ENCODE results near the gene HCFC1R1.

HCFC1R1 gene

GRCh38 chr16:2996298-2996697 is 27.4 kb downstream of the HCFC1R1 start:
- TF ChIP-seq FOXP2 (optimal IDR thresholded peaks at IDR 0.05; ENCODE audit: borderline replicate concordance, extremely low read depth, extremely low read length, insufficient read depth): no peak
- TF ChIP-seq, protein P1, sequence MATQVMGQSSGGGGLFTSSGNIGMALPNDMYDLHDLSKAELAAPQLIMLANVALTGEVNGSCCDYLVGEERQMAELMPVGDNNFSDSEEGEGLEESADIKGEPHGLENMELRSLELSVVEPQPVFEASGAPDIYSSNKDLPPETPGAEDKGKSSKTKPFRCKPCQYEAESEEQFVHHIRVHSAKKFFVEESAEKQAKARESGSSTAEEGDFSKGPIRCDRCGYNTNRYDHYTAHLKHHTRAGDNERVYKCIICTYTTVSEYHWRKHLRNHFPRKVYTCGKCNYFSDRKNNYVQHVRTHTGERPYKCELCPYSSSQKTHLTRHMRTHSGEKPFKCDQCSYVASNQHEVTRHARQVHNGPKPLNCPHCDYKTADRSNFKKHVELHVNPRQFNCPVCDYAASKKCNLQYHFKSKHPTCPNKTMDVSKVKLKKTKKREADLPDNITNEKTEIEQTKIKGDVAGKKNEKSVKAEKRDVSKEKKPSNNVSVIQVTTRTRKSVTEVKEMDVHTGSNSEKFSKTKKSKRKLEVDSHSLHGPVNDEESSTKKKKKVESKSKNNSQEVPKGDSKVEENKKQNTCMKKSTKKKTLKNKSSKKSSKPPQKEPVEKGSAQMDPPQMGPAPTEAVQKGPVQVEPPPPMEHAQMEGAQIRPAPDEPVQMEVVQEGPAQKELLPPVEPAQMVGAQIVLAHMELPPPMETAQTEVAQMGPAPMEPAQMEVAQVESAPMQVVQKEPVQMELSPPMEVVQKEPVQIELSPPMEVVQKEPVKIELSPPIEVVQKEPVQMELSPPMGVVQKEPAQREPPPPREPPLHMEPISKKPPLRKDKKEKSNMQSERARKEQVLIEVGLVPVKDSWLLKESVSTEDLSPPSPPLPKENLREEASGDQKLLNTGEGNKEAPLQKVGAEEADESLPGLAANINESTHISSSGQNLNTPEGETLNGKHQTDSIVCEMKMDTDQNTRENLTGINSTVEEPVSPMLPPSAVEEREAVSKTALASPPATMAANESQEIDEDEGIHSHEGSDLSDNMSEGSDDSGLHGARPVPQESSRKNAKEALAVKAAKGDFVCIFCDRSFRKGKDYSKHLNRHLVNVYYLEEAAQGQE (IDR thresholded peaks at IDR 0.05; ENCODE audit: insufficient read depth in 1 of 2, low read depth in 2 of 2, low read length in 2 of 2): no peak
- TF ChIP-seq TAF1 (IDR thresholded peaks at IDR 0.05; ENCODE audit: borderline replicate concordance, insufficient read depth, low read length): no peak
- no peak for TF ChIP-seq POLR2AphosphoS5 (IDR thresholded peaks at IDR 0.05; ENCODE audit: low read depth, low read length)
- TF ChIP-seq SIN3A (IDR thresholded peaks at IDR 0.05; ENCODE audit: borderline replicate concordance, insufficient read depth, low read length): no peak

- no peak for TF ChIP-seq POLR2AphosphoS5 (IDR thresholded peaks at IDR 0.05; ENCODE audit: low read depth, low read length)
- no peak for TF ChIP-seq SIN3A (IDR thresholded peaks at IDR 0.05; ENCODE audit: borderline replicate concordance, insufficient read depth, low read length)
- no peak for TF ChIP-seq TAF1 (IDR thresholded peaks at IDR 0.05; ENCODE audit: borderline replicate concordance, insufficient read depth, low read length)
- TF ChIP-seq, protein P1 (IDR thresholded peaks at IDR 0.05; ENCODE audit: insufficient read depth in 1 of 2, low read depth in 2 of 2, low read length in 2 of 2): no peak
- no peak for TF ChIP-seq FOXP2 (optimal IDR thresholded peaks at IDR 0.05; ENCODE audit: borderline replicate concordance, extremely low read depth, extremely low read length, insufficient read depth)
These were observed 31.2 kb downstream of the HCFC1R1 start for GRCh38 chr16:2992383-2993081.

DNA sequence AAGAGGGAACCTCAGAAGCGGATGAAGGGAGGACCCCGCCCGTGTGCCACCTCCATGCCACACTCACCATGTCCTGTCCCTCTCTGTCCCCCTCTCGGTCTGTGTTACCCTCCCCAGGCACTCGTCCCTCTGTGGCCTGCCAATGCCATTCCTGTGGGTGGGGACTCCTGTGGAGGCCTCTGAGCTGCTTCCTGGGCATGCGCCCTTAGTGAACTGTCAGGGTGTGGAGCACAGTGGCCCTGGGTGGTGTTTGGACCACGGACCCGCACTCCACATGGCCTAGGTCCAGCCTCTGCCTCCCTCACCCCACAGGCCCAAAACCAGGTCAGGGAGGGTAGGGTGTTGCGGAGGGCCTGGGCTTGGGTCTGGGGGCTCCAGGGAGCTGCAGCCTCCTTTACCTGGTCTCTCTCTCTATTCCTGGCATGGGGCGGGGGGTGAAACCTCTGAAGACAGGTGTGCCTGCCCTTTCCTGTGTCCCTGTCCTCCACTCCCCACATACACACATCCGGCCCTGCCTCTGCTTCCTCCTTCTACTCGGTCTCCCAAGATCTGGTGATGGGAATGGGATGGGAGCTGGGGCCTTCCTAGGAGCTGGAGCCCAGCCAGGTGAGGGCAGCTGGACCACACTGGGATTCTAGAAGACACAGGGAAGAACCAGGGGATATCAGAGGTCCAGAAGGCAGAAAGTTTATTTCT is 32.0 kb downstream of the HCFC1R1 start:
- TF ChIP-seq POLR2AphosphoS5 (IDR thresholded peaks at IDR 0.05; ENCODE audit: low read depth, low read length): no peak
- TF ChIP-seq FOXP2 (optimal IDR thresholded peaks at IDR 0.05; ENCODE audit: borderline replicate concordance, extremely low read depth, extremely low read length, insufficient read depth): no peak
- TF ChIP-seq, protein P1 (IDR thresholded peaks at IDR 0.05; ENCODE audit: insufficient read depth in 1 of 2, low read depth in 2 of 2, low read length in 2 of 2): no peak
- TF ChIP-seq TAF1 (IDR thresholded peaks at IDR 0.05; ENCODE audit: borderline replicate concordance, insufficient read depth, low read length): no peak
- TF ChIP-seq SIN3A (IDR thresholded peaks at IDR 0.05; ENCODE audit: borderline replicate concordance, insufficient read depth, low read length): no peak

GRCh38 chr16:2990891-2991290 is 32.9 kb downstream of the HCFC1R1 start:
- TF ChIP-seq POLR2AphosphoS5 (IDR thresholded peaks at IDR 0.05; ENCODE audit: low read depth, low read length): no peak
- TF ChIP-seq, protein P1 (IDR thresholded peaks at IDR 0.05; ENCODE audit: insufficient read depth in 1 of 2, low read depth in 2 of 2, low read length in 2 of 2): no peak
- TF ChIP-seq FOXP2 (optimal IDR thresholded peaks at IDR 0.05; ENCODE audit: borderline replicate concordance, extremely low read depth, extremely low read length, insufficient read depth): no peak
- no peak for TF ChIP-seq SIN3A (IDR thresholded peaks at IDR 0.05; ENCODE audit: borderline replicate concordance, insufficient read depth, low read length)
- TF ChIP-seq TAF1 (IDR thresholded peaks at IDR 0.05; ENCODE audit: borderline replicate concordance, insufficient read depth, low read length): no peak
